Measurements from ENCODE around the gene HOXB7. TPM values are rescaled to one million over a fixed set of nuclear protein-coding genes. Genes with fewer than 3 reads are reported as not detected.

Gene HOXB7
- polyA plus RNA-seq (ENCODE audit: insufficient read length), result 1.8 TPM

DNA sequence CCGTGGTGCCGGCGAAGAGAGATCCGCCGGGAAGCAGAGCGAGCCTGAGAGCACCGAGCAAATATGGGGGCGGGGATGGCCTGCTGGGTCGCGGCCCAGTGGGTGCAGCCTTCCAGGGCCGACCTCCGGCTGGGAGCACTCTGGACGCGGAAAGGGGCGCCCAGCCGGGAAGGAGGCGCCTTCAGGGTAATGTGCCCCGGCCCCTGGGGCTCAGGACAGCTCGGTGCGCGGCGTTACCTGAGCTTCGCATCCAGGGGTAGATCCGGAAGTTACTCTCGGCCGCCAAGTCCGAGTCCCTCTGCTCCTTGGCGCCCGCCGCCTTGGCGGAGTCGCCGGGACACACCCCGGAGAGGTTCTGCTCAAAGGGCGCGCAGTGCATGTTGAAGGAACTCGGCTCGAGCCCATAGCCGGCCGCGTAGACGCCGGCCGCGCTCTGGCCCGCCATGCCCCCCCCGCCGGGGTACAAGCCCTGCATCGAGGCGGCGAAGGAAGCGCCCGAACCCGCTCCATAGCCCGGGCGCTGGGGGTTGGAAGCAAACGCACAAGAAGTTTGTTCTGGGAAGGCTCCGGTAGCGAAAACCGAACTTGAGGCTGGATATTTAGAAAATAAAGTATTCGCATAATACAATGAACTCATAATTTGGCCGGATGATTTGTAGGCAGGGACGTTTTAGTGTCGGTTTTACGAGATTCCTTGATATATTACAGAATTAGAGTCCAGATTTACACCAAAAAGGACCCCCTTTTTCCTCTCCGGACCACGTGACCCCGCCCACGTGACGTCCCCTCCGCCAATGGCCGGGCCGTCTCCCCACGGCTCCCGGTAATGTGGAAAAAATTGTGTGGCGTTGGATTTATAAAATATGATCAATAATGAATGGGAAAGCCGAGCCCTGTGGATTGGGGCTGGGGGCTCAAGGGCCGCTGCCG lies at the start of gene HOXB7:
Gene HOXB7, minus strand, starts transcription at position 736 of the 930 bp plus-strand sequence. Its CDS starts 99 bp downstream, at position 637.
- DNase-seq (ENCODE audit: low read depth), result no peak

DNA sequence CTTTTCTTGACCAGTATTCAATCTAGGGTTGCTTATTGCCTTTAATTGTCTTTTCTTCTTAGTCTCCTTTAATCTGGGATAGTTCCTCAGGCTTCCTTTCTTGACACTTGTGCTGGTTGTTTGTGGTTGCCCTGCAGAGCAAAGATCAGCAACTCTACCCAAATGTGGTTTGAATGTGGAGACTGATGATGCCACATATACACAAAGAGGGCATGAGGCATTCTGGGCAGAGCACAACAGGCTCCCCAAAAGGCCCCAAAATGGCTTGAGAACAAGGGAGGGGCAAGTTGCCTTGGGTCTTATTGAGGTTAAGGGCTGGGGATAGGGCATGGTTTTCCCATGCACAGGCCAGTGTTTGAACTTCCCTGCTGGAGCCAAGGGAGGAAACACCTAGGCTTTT lies 45.1 kb upstream of the HOXB7 start:
- DNase-seq (ENCODE audit: low read depth), result no peak

DNA sequence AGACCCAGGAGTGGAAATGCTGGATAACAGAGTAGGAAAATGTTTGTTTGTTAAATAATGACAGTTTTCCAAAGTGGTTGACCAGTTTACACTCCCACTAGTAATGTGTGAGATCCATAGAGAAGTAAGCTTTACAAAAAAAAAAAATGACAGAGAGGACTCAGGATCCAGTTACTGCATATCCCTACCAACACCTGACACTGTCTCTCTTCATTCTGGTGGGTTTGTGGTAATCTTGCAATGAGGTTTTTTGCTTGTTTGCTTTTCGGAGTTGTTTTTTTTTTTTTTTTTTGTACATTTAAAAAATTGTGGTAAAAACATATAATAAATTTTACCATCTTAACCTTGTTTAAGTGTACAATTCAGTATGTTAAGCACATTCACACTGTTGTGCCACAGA lies 38.9 kb upstream of the HOXB7 start:
- no peak for DNase-seq (ENCODE audit: low read depth)

- no peak for DNase-seq (ENCODE audit: low read depth)
Measured at GRCh38 chr17:48647963-48648245, 37.1 kb upstream of the HOXB7 start.

DNA sequence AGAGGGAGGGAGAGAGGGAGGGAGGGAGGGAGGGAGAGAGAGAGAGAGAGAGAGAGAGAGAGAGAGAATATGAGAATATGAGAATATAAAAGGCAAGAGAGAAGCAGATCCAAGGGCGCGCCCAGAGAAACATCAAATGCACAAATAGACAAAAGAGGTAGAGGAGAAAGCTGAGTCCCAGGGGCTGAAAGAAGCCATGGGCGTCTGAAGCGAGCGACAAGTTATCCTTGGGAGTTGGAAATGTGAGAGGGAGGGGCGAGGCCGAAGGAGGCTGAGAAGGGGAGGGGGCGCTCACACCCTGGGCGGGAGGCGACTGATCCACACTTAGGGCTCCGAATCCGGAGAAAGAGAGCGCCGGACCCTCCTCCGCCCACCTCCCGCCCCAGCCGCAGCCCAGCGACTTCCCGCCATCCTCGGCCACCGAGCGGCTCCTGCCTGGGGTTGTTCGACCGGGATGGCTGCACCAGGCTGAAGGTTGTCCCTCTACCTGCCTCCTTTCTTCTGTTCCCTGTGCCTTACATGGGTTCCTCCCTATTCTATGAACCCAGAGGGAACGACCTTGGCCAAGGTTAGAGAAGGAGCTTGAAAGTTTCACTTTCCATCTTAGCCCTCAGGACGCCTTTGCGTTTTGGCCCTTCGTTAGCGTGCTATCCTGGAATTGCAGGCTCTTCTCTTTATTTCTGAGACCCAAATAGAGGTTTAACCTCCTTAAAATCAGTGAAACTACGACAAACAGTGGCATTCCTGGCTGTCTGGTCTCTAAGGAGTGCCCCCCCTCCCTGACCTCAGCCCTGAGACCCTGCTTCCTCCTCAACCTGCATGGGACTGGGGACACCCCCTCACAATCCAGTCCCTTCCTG lies 36.5 kb upstream of the HOXB7 start:
- DNase-seq (ENCODE audit: low read depth), result no peak

DNA sequence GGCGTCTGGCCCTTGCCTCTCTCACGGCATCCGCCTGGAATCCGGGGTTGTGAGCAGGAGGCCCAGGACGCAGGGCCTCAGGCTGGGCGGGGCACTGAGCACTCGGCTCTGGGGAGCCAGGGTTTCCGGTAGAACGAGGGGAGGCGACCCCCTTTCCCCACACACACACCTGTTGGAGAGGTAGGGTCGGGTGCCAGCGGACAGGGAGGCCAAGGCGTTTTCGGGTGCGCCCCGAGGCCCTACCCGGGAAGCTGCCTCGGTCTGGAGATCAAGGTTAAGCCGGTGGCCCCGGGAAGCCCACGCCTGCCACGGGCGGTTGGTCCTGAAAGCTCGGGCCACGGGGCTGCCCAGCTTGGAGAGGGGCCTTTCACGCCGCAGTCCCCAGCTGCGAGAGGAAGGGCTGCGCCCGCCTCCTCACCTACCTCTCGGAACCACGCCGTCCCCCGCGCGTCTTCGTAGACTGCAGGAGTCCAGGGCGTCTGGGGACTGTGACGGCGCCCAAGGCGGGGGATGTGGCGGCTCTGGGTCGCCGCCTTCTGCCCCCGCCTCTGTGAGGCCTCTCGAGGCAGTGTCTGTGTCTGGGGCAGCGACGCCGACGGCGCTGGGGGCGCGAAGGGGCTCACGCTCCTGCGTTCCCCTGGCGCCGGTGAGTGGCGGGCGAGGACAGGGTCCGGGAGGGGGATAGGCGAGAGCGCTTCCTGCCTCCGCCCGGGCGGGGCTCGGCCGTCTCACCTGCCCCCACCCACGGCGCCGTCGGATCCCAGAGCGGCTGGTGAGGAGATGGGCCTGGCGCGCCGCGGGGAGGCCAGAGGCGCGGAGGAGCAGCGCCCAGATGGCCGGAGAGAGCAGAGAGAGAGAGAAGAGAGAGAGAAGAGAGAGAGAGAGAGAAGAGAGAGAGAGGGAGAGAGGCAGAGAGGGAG lies 35.6 kb upstream of the HOXB7 start:
- no peak for DNase-seq (ENCODE audit: low read depth)

GRCh38 chr17:48645639-48646182 lies 34.9 kb upstream of the HOXB7 start:
- DNase-seq (ENCODE audit: low read depth), result no peak

- no peak for DNase-seq (ENCODE audit: low read depth)
Measured at GRCh38 chr17:48644910-48645557, 34.2 kb upstream of the HOXB7 start.

DNA sequence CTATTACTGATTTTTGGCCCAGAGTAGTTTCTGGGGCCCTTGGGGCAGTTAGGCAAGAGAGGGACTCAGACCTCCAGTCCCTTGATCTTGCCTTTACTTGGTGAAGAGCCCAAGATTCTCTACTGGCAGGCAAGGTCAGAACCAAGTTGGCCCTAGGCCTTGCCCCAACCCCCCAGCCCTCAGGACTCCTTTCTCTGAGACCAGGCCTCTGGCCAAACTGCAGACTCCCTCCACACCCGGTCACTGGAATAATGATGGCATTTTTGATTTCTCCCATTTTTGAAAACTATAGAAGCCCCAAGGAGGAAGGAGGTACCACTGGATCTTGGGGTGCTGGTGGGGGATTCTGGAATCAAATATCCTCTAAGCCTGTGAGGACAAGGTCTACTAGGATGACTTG lies 33.3 kb upstream of the HOXB7 start:
- no peak for DNase-seq (ENCODE audit: low read depth)

GRCh38 chr17:48643697-48644012 lies 32.8 kb upstream of the HOXB7 start:
- no peak for DNase-seq (ENCODE audit: low read depth)

GRCh38 chr17:48642843-48643696 lies 32.3 kb upstream of the HOXB7 start:
- DNase-seq (ENCODE audit: low read depth), result no peak

- no peak for DNase-seq (ENCODE audit: low read depth)
Measured at GRCh38 chr17:48642059-48642842, 31.4 kb upstream of the HOXB7 start.

DNA sequence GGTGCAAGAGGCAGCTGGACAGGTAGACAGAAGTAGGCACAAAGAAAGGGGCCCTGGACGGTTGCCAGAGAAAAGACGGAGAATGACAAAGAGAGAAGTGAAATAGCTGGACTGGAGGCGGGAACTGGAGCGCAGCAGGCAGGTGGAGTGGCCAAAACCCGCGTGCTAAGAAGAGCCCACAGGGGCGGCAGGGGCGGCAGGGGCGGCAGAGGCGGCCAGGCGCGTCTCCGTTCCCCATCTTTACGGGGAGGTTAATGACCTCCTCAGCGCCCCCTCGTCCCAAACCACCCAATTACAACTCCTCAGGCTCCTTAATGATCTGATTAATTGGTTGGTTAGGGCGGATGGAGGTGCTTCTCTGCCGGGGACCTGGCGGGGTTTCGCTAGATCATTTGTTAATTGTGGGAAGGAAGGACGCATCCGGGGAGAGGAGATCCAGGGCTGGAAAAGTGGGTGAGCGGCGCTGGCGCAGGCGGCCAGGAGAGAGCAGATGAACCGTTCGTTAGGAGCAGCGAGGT lies 30.8 kb upstream of the HOXB7 start:
- no peak for DNase-seq (ENCODE audit: low read depth)

DNA sequence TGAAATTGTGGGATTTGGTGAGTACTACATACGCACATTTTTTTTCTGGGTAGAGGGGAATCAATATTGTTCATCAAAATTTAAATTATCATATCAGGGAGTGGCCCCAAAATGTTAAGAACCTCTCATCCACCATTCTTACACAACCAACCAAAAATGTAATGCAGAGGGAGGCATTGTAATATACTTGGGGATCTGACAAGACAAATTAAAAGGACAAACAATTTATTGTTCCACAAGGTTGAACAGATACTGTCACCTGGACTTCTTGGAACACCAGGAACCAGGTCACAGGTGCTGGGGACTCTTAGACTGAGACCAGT lies 30.0 kb upstream of the HOXB7 start:
- DNase-seq (ENCODE audit: low read depth), result no peak

DNA sequence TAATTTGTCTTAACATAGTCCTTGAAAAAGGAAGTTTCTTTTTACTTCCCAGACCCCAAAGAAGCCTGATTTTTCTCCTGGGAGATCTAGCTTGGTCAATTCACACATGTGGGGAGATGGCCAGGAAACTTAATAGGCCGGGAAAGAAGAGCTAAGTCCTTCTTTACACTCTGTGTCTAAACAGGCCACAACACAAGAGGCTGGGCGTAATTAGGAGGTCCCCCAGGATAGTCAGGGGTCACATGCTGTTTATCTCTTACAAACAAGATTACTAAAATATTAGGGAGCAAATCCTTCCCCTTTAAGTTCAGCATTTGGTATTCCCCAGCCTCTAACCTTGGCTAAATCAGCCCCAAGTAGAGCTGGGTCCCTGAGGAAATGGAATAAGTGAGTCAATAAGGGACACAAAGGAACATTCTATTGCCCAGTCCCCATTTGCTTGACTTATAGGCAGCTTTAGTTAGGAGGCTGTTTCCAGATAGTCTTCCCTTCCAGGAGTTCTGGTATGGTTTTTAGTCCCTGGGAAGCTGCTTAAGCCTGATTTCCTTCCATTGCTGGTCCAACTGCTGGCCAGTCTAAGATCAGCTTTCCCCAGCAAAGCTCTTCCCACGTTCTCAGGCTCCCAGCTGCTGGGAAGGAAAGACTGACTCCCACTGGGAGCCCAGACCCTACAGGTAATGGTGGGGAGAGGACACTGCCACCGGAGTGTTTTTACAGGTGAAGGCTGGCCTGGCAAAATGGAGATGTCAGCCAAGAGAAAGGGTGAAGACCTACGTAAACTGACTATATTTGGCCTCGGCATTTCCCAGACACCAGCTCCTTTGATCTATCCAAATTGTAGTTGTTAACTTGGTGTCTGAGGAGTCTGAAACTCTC lies 29.4 kb upstream of the HOXB7 start:
- DNase-seq (ENCODE audit: low read depth), result no peak

- DNase-seq (ENCODE audit: low read depth), result no peak
Measured at GRCh38 chr17:48639136-48639535, 28.3 kb upstream of the HOXB7 start.

- no peak for DNase-seq (ENCODE audit: low read depth)
Measured at GRCh38 chr17:48637323-48638260, 26.8 kb upstream of the HOXB7 start.

Measured in forelimb muscle (tissue), 1 donor.